Ovary (tissue), 3 donors: ENCODE measurements around the gene CLEC4E.

Source experiments
- EP300 ChIP-seq: sonication (generic); formaldehyde crosslinking; IDR thresholded peaks from one replicate; pipeline ENCODE4 v1.6.1; 2017; ENCODE audit warnings: antibody characterized with exemption
- TF ChIP-seq, protein P1 (sequence below), 3 donors: fragments of 450-650 bp in 2 of 3; fragments of 200-600 bp in 1 of 3; IDR thresholded peaks; one replicate each; pipeline versions ENCODE4 v1.5.1 to v1.8.0; 2016 to 2022; ENCODE audit warnings: antibody characterized with exemption in 3 of 3, mild to moderate bottlenecking in 1 of 3
- donor health status: DM: no; HTN: no; CAD: no.

- no peak for TF ChIP-seq EP300
- TF ChIP-seq, protein P1, sequence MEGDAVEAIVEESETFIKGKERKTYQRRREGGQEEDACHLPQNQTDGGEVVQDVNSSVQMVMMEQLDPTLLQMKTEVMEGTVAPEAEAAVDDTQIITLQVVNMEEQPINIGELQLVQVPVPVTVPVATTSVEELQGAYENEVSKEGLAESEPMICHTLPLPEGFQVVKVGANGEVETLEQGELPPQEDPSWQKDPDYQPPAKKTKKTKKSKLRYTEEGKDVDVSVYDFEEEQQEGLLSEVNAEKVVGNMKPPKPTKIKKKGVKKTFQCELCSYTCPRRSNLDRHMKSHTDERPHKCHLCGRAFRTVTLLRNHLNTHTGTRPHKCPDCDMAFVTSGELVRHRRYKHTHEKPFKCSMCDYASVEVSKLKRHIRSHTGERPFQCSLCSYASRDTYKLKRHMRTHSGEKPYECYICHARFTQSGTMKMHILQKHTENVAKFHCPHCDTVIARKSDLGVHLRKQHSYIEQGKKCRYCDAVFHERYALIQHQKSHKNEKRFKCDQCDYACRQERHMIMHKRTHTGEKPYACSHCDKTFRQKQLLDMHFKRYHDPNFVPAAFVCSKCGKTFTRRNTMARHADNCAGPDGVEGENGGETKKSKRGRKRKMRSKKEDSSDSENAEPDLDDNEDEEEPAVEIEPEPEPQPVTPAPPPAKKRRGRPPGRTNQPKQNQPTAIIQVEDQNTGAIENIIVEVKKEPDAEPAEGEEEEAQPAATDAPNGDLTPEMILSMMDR (IDR thresholded peaks at IDR 0.05), result no peak
Measured at GRCh38 chr12:8581098-8581784, 40.5 kb upstream of the CLEC4E start.
